ENCODE measurements around the gene CD101.

The CD101 gene

GRCh38 chr1:116958977-116959376 lies 42.6 kb upstream of the CD101 start:
- H3K4me3 ChIP-seq (replicated peaks; ENCODE audit: insufficient read depth, low read length), result no peak overlapping the region
- TF ChIP-seq GABPA (IDR thresholded peaks at IDR 0.05; ENCODE audit: low read depth) (no peak), POLR2AphosphoS5 (IDR thresholded peaks at IDR 0.05; ENCODE audit: low read depth) (no peak), REST (IDR thresholded peaks at IDR 0.05; ENCODE audit: insufficient replicate concordance, low read depth) (no peak), SPI1 (IDR thresholded peaks at IDR 0.05; ENCODE audit: borderline replicate concordance, low read depth) (no peak), CTCF (IDR thresholded peaks at IDR 0.05; ENCODE audit: insufficient read depth, low read length) (no peak)
- DNase-seq (ENCODE audit: low read depth in 1 of 2, low spot score in 1 of 2), result no peak
- no peaks in the 10 kb centered on the region for H3K27me3 ChIP-seq (ENCODE audit: insufficient read depth, poor library complexity, severe bottlenecking)
- H3K27ac ChIP-seq (replicated peaks), result no peak overlapping the region

GRCh38 chr1:116961606-116962005 lies 40.0 kb upstream of the CD101 start:
- DNase-seq (ENCODE audit: low read depth in 1 of 2, low spot score in 1 of 2), result no peak
- no peak overlapping the region for H3K27ac ChIP-seq (replicated peaks)
- H3K27me3 ChIP-seq (ENCODE audit: insufficient read depth, poor library complexity, severe bottlenecking), result no peaks in the 10 kb centered on the region
- TF ChIP-seq GABPA (IDR thresholded peaks at IDR 0.05; ENCODE audit: low read depth) (no peak), REST (IDR thresholded peaks at IDR 0.05; ENCODE audit: insufficient replicate concordance, low read depth) (no peak), CTCF (IDR thresholded peaks at IDR 0.05; ENCODE audit: insufficient read depth, low read length) (no peak), SPI1 (IDR thresholded peaks at IDR 0.05; ENCODE audit: borderline replicate concordance, low read depth) (no peak), POLR2AphosphoS5 (IDR thresholded peaks at IDR 0.05; ENCODE audit: low read depth) (no peak)
- no peak overlapping the region for H3K4me3 ChIP-seq (replicated peaks; ENCODE audit: insufficient read depth, low read length)

- DNase-seq (ENCODE audit: low read depth in 1 of 2, low spot score in 1 of 2), result peak; percentile 11 to 41
- Histone ChIP-seq H3K27me3 (ENCODE audit: insufficient read depth, poor library complexity, severe bottlenecking) (no peaks in the 10 kb centered on the region), H3K27ac (replicated peaks) (no peak overlapping the region), H3K4me3 (replicated peaks; ENCODE audit: insufficient read depth, low read length) (no peak overlapping the region)
- TF ChIP-seq SPI1 (IDR thresholded peaks at IDR 0.05; ENCODE audit: borderline replicate concordance, low read depth), result peak; percentile 7; the same call in 1 of the 2 replicates
- TF ChIP-seq POLR2AphosphoS5 (IDR thresholded peaks at IDR 0.05; ENCODE audit: low read depth), result peak; percentile 20; the same call in 1 of the 2 replicates
- no peak for TF ChIP-seq REST (IDR thresholded peaks at IDR 0.05; ENCODE audit: insufficient replicate concordance, low read depth)
- TF ChIP-seq CTCF (IDR thresholded peaks at IDR 0.05; ENCODE audit: insufficient read depth, low read length), result no peak
Observed at GRCh38 chr1:116962987-116963639, 38.4 kb upstream of the CD101 start.
